Adrenal gland (tissue), 5 donors: ENCODE data around the gene RNASE2.

ENCODE experiments used
- CTCF ChIP-seq, 6 experiments: fragments of 450-650 bp in 4 of 6; fragments of 200-600 bp in 2 of 6; sonication (generic) in 1 of 6; IDR thresholded peaks; 1 replicate in 5 of 6; 2 replicates in 1 of 6; pipeline versions ENCODE4 v1.5.1 to v1.8.0; 2016 to 2021; ENCODE audit warnings: antibody characterized with exemption in 6 of 6, mild to moderate bottlenecking in 2 of 6, moderate library complexity in 1 of 6
- POLR2A ChIP-seq, 2 donors: fragments of 450-650 bp; IDR thresholded peaks; one replicate each; pipeline ENCODE4 v1.6.1; 2017; ENCODE audit warnings: antibody characterized with exemption in 2 of 2, mild to moderate bottlenecking in 2 of 2, moderate library complexity in 1 of 2
- donor health status: DM: no; HTN: no; CAD: no.

- TF ChIP-seq POLR2A (IDR thresholded peaks at IDR 0.05) (no peak), CTCF (IDR thresholded peaks at IDR 0.05) (no peak)
Measured at GRCh38 chr14:20997564-20997963, 42.3 kb downstream of the RNASE2 start.
